HK-2 (cell line): ENCODE data around the gene PDCD1LG2.
"Not testable (repeated sequence)": the region's sequence is repeated elsewhere in the genome, so short reads cannot be mapped to it uniquely, and the experiment has no call there.

ENCODE experiments used
- DNase-seq: peaks from one replicate; pipeline ENCODE4 v3.0.0-alpha.2; 2018; ENCODE audit not compliant: unreplicated experiment

Gene PDCD1LG2

GRCh38 chr9:5510360-5510931 lies at the start of gene PDCD1LG2:
Gene PDCD1LG2, plus strand, starts transcription at chr9:5510531. Its CDS starts 12,016 bp downstream, at chr9:5522547.
- DNase-seq, result no peak

GRCh38 chr9:5464831-5465330 lies 45.5 kb upstream of the PDCD1LG2 start:
- not testable (repeated sequence) for DNase-seq

GRCh38 chr9:5466005-5466404 lies 44.3 kb upstream of the PDCD1LG2 start:
- DNase-seq, result no peak

GRCh38 chr9:5466766-5467165 lies 43.6 kb upstream of the PDCD1LG2 start:
- DNase-seq, result no peak

GRCh38 chr9:5468850-5469249 lies 41.5 kb upstream of the PDCD1LG2 start:
- no peak for DNase-seq

- no peak for DNase-seq
These were observed 40.2 kb upstream of the PDCD1LG2 start for GRCh38 chr9:5470122-5470521.

- DNase-seq, result no peak
These were observed 39.5 kb upstream of the PDCD1LG2 start for GRCh38 chr9:5470816-5471215.

- not testable (repeated sequence) for DNase-seq
These were observed 34.7 kb upstream of the PDCD1LG2 start for GRCh38 chr9:5475611-5476010.

GRCh38 chr9:5478206-5478605 lies 32.1 kb upstream of the PDCD1LG2 start:
- no peak for DNase-seq

- DNase-seq, result no peak
These were observed 30.2 kb upstream of the PDCD1LG2 start for GRCh38 chr9:5479994-5480694.

- DNase-seq, result no peak
These were observed 29.4 kb upstream of the PDCD1LG2 start for GRCh38 chr9:5480919-5481318.

GRCh38 chr9:5481322-5482040 lies 28.9 kb upstream of the PDCD1LG2 start:
- DNase-seq, result no peak

GRCh38 chr9:5482194-5482593 lies 28.1 kb upstream of the PDCD1LG2 start:
- DNase-seq, result no peak

- DNase-seq, result no peak
These were observed 27.0 kb upstream of the PDCD1LG2 start for GRCh38 chr9:5483306-5483705.

GRCh38 chr9:5485378-5486085 lies 24.8 kb upstream of the PDCD1LG2 start:
- no peak for DNase-seq

GRCh38 chr9:5486988-5487387 lies 23.3 kb upstream of the PDCD1LG2 start:
- DNase-seq, result no peak

- no peak for DNase-seq
These were observed 21.9 kb upstream of the PDCD1LG2 start for GRCh38 chr9:5488221-5489008.

- no peak for DNase-seq
These were observed 20.5 kb upstream of the PDCD1LG2 start for GRCh38 chr9:5489630-5490490.

GRCh38 chr9:5492965-5493678 lies 17.2 kb upstream of the PDCD1LG2 start:
- DNase-seq, result no peak
